Loucy (cell line): Measurements from ENCODE around the gene MAP1S.
"Not testable (repeated sequence)": the region's sequence is repeated elsewhere in the genome, so short reads cannot be mapped to it uniquely, and the experiment has no call there.

Experiments used
- H2AFZ ChIP-seq: fragments of 200-600 bp; sonication (generic); 2 replicates; pipeline ENCODE4 v1.6.0; 2016; ENCODE audit warnings: antibody characterized with exemption, mild to moderate bottlenecking, low read length, moderate library complexity
- H3F3A ChIP-seq: fragments of 200-600 bp; 2 replicates; pipeline ENCODE4 v1.6.0; 2016; ENCODE audit warnings: antibody characterized with exemption, low read depth, mild to moderate bottlenecking
- H3K27me3 ChIP-seq: fragments of 200-600 bp; sonication (generic); 2 replicates; pipeline ENCODE4 v1.6.1; 2014; ENCODE audit warnings: low read length, mild to moderate bottlenecking; ENCODE audit not compliant: insufficient read depth, poor library complexity, severe bottlenecking
- H3K36me3 ChIP-seq: fragments of 200-600 bp; sonication (generic); 2 replicates; pipeline ENCODE4 v1.6.1; 2016; ENCODE audit warnings: low read length; ENCODE audit not compliant: insufficient read depth
- H3K4me1 ChIP-seq: fragments of 200-600 bp; sonication (generic); 2 replicates; pipeline ENCODE4 v1.5.1; 2014; ENCODE audit warnings: low read length, mild to moderate bottlenecking; ENCODE audit not compliant: insufficient read depth, poor library complexity, severe bottlenecking
- H3K4me2 ChIP-seq: fragments of 200-600 bp; sonication (generic); 2 replicates; pipeline ENCODE4 v1.6.0; 2014; ENCODE audit warnings: antibody characterized with exemption, low read length, low read depth, mild to moderate bottlenecking; ENCODE audit not compliant: poor library complexity, severe bottlenecking
- H3K4me3 ChIP-seq: fragments of 200-600 bp; sonication (generic); 2 replicates; pipeline ENCODE4 v1.5.1; 2014; ENCODE audit warnings: low read length, mild to moderate bottlenecking, mixed read lengths; ENCODE audit not compliant: poor library complexity, severe bottlenecking
- H3K79me2 ChIP-seq: fragments of 200-600 bp; sonication (generic); 2 replicates; pipeline ENCODE4 v1.6.1; 2014; ENCODE audit warnings: low read length; ENCODE audit not compliant: insufficient read depth
- H3K9ac ChIP-seq: fragments of 200-600 bp; sonication (generic); 2 replicates; pipeline ENCODE4 v1.6.0; 2014; ENCODE audit warnings: mild to moderate bottlenecking, low read depth, low read length, moderate library complexity; ENCODE audit not compliant: poor library complexity, severe bottlenecking
- H3K9me2 ChIP-seq: fragments of 200-600 bp; sonication (generic); replicated peaks from 2 replicates; pipeline ENCODE4 v1.6.1; 2016; ENCODE audit warnings: low read depth, low read length, mixed read lengths
- H3K9me3 ChIP-seq: fragments of 200-600 bp; sonication (generic); 2 replicates; pipeline ENCODE4 v1.6.1; 2014; ENCODE audit warnings: mild to moderate bottlenecking, antibody characterized with exemption, low read length, low read depth; ENCODE audit not compliant: insufficient read depth
- H4K20me1 ChIP-seq: fragments of 200-600 bp; sonication (generic); 2 replicates; pipeline ENCODE4 v1.6.0; 2014; ENCODE audit warnings: antibody characterized with exemption, low read length, mild to moderate bottlenecking; ENCODE audit not compliant: insufficient read depth, poor library complexity, severe bottlenecking
- CTCF ChIP-seq: fragments of 200-600 bp; sonication (generic); conservative IDR thresholded peaks from 2 replicates; pipeline ENCODE4 v1.5.1; 2014; ENCODE audit warnings: mild to moderate bottlenecking, antibody characterized with exemption, low read length
- EZH2phosphoT487 ChIP-seq: fragments of 200-600 bp; IDR thresholded peaks from 2 replicates; pipeline ENCODE4 v1.6.1; 2018; ENCODE audit warnings: antibody characterized with exemption, mild to moderate bottlenecking, moderate library complexity, borderline replicate concordance

The MAP1S gene

GRCh38 chr19:17775991-17776803, 56.9 kb downstream of the MAP1S start:
- Histone ChIP-seq H3K36me3 (peaks cover 39% of the 10 kb centered on the region; the same call in 1 of the 2 replicates), H3K4me1 (no peaks in the 10 kb centered on the region), H3K27me3 (no peaks in the 10 kb centered on the region), H2AFZ (no peak overlapping the region), H3K9me3 (no peaks in the 10 kb centered on the region), H3K79me2 (no peaks in the 10 kb centered on the region), H3K4me2 (no peak overlapping the region), H3F3A (no peaks in the 10 kb centered on the region), H3K4me3 (no peak overlapping the region), H4K20me1 (no peaks in the 10 kb centered on the region), H3K9ac (no peak overlapping the region), H3K9me2 (no peaks in the 10 kb centered on the region)
- no peak for TF ChIP-seq EZH2phosphoT487
- no peak for TF ChIP-seq CTCF

- not testable (repeated sequence) for H3K9me3 ChIP-seq, H3K9me2 ChIP-seq, H3K79me2 ChIP-seq, H3F3A ChIP-seq, H4K20me1 ChIP-seq, H3K4me3 ChIP-seq, H3K9ac ChIP-seq, H2AFZ ChIP-seq, H3K4me1 ChIP-seq, H3K27me3 ChIP-seq, H3K4me2 ChIP-seq
- H3K36me3 ChIP-seq: peaks cover 34% of the 10 kb centered on the region; the same call in 1 of the 2 replicates
Measured at GRCh38 chr19:17777840-17778239, 58.6 kb downstream of the MAP1S start.

GRCh38 chr19:17778251-17778967, 59.1 kb downstream of the MAP1S start:
- no peaks in the 10 kb centered on the region for H4K20me1 ChIP-seq
- H3K4me1 ChIP-seq: no peaks in the 10 kb centered on the region
- no peaks in the 10 kb centered on the region for H3K9me3 ChIP-seq
- TF ChIP-seq EZH2phosphoT487 (no peak), CTCF (no peak)
- no peak overlapping the region for H3K4me3 ChIP-seq
- no peaks in the 10 kb centered on the region for H3K27me3 ChIP-seq
- peaks cover 28% of the 10 kb centered on the region; the same call in 1 of the 2 replicates for H3K36me3 ChIP-seq
- no peaks in the 10 kb centered on the region for H3K79me2 ChIP-seq
- H3K4me2 ChIP-seq: no peak overlapping the region
- no peaks in the 10 kb centered on the region for H3F3A ChIP-seq
- no peak overlapping the region for H3K9ac ChIP-seq
- no peak overlapping the region for H2AFZ ChIP-seq
- no peaks in the 10 kb centered on the region for H3K9me2 ChIP-seq
